Fibroblast of lung (primary cell): Measurements from ENCODE around the gene KRCC1. TPM values are rescaled to one million over a fixed set of nuclear protein-coding genes. Genes with fewer than 3 reads are reported as not detected.
"Not testable (repeated sequence)": the region's sequence is repeated elsewhere in the genome, so short reads cannot be mapped to it uniquely, and the experiment has no call there.

ENCODE experiments used
- DNase-seq, 2 donors: peaks; one replicate each; pipeline versions ENCODE4 v3.0.0 to v3.0.0-alpha.2; 2010; ENCODE audit warnings: low read depth in 2 of 2
- H2AFZ ChIP-seq: 2 replicates; pipeline ENCODE4 v1.5.1; 2012; ENCODE audit warnings: low read length, control low read depth, inconsistent platforms
- H3K27ac ChIP-seq: 2 replicates; pipeline ENCODE4 v1.5.1; 2011; ENCODE audit warnings: low read length, control low read depth; ENCODE audit not compliant: insufficient read depth
- H3K27me3 ChIP-seq: 2 replicates; pipeline ENCODE4 v1.5.1; 2011; ENCODE audit warnings: mild to moderate bottlenecking, low read length; ENCODE audit not compliant: control insufficient read depth, insufficient read depth
- H3K36me3 ChIP-seq: 2 replicates; pipeline ENCODE4 v1.5.1; 2011; ENCODE audit warnings: low read length; ENCODE audit not compliant: control insufficient read depth, insufficient read depth
- H3K4me1 ChIP-seq: 2 replicates; pipeline ENCODE4 v1.5.1; 2011; ENCODE audit warnings: low read length; ENCODE audit not compliant: control insufficient read depth, insufficient read depth; ENCODE audit errors: extremely low read depth
- H3K4me2 ChIP-seq: 2 replicates; pipeline ENCODE4 v1.5.1; 2011; ENCODE audit warnings: low read length, control low read depth; ENCODE audit not compliant: insufficient read depth; ENCODE audit errors: extremely low read depth
- H3K4me3 ChIP-seq, 4 experiments: fragments of 200-600 bp in 1 of 4; sonication (generic) in 1 of 4; replicated peaks in 1 of 4; 2 replicates each; pipeline ENCODE4 v1.5.1; 2011 to 2016; ENCODE audit warnings: low read length in 4 of 4, low read depth in 3 of 4, mild to moderate bottlenecking in 3 of 4, control low read depth in 2 of 4, inconsistent platforms in 1 of 4, mixed read lengths in 1 of 4; ENCODE audit not compliant: insufficient read depth in 1 of 4; ENCODE audit errors: control extremely low read depth in 1 of 4
- H3K79me2 ChIP-seq: 2 replicates; pipeline ENCODE4 v1.5.1; 2012; ENCODE audit warnings: mild to moderate bottlenecking, low read length, inconsistent platforms; ENCODE audit not compliant: control insufficient read depth, insufficient read depth
- H3K9ac ChIP-seq: 2 replicates; pipeline ENCODE4 v1.5.1; 2011; ENCODE audit warnings: mild to moderate bottlenecking, low read length, control low read depth; ENCODE audit not compliant: insufficient read depth
- H3K9me3 ChIP-seq: 2 replicates; pipeline ENCODE4 v1.5.1; 2012; ENCODE audit warnings: low read depth, low read length; ENCODE audit not compliant: control insufficient read depth, insufficient read depth
- H4K20me1 ChIP-seq: 2 replicates; pipeline ENCODE4 v1.5.1; 2011; ENCODE audit warnings: low read length; ENCODE audit not compliant: control insufficient read depth, insufficient read depth; ENCODE audit errors: extremely low read depth
- EZH2 ChIP-seq: IDR thresholded peaks from 2 replicates; pipeline ENCODE4 v1.5.1; 2012; ENCODE audit warnings: low read length, control low read depth, mild to moderate bottlenecking; ENCODE audit errors: missing control alignments
- polyA plus RNA-seq, 2 donors: library from polyadenylated mRNA; depleted of rRNA in 1 of 2; stranded (reverse) in 1 of 2; unstranded in 1 of 2; fragments of >200 nt; gene quantifications; 2 replicates each; pipeline ENCODE4 v1.2.1, GENCODE V29; 2011 to 2012; ENCODE audit warnings: missing spikeins in 1 of 2
- total RNA-seq: library from RNA; depleted of rRNA; stranded (reverse); fragments of >200 nt; gene quantifications from 2 replicates; pipeline ENCODE4 v1.2.1, GENCODE V29; 2014
- TF ChIP-seq, protein P1 (sequence below), 2 donors: IDR thresholded peaks in 1 of 2; conservative IDR thresholded peaks in 1 of 2; 1 replicate in 1 of 2; 2 replicates in 1 of 2; pipeline ENCODE4 v1.5.1; 2011 to 2012; ENCODE audit warnings: low read length in 2 of 2, control low read depth in 1 of 2, inconsistent platforms in 1 of 2, low read depth in 1 of 2, mild to moderate bottlenecking in 1 of 2

The KRCC1 gene
- total and polyA plus RNA-seq, 2 donors (not counting 1 experiment from before 2014, with no cell fraction given): 39.3 to 44.4 TPM

DNA sequence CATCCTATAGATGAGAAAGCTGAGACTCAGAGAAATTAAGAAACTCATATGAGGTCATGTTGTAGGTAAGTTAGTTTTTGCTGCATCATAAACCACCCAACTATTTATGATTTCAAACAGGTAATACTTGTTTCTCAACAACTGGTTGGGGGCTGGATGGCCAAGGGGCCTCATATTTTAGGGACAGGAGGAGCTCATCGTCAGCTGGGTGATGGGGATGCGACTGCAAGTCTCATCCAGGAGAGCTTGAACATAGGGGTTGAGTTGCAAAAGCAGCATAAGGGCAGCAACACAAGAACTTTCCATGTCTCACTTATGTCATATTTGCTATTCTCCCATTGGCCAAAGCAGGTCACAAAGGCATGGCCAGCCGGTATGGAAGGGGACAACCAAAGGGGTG, 35.6 kb downstream of the KRCC1 start:
- Histone ChIP-seq H3K4me3 (no peak overlapping the region), H3K79me2 (no peaks in the 10 kb centered on the region), H3K9me3 (no peaks in the 10 kb centered on the region), H2AFZ (no peak overlapping the region), H4K20me1 (no peaks in the 10 kb centered on the region), H3K36me3 (no peaks in the 10 kb centered on the region), H3K4me2 (no peak overlapping the region), H3K4me1 (no peaks in the 10 kb centered on the region), H3K27ac (no peak overlapping the region), H3K27me3 (no peaks in the 10 kb centered on the region), H3K9ac (no peak overlapping the region)
- TF ChIP-seq, protein P1, sequence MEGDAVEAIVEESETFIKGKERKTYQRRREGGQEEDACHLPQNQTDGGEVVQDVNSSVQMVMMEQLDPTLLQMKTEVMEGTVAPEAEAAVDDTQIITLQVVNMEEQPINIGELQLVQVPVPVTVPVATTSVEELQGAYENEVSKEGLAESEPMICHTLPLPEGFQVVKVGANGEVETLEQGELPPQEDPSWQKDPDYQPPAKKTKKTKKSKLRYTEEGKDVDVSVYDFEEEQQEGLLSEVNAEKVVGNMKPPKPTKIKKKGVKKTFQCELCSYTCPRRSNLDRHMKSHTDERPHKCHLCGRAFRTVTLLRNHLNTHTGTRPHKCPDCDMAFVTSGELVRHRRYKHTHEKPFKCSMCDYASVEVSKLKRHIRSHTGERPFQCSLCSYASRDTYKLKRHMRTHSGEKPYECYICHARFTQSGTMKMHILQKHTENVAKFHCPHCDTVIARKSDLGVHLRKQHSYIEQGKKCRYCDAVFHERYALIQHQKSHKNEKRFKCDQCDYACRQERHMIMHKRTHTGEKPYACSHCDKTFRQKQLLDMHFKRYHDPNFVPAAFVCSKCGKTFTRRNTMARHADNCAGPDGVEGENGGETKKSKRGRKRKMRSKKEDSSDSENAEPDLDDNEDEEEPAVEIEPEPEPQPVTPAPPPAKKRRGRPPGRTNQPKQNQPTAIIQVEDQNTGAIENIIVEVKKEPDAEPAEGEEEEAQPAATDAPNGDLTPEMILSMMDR (conservative IDR thresholded peaks at IDR 0.05 in 1 of 2, IDR thresholded peaks at IDR 0.05 in 1 of 2; ENCODE audit: low read depth in 1 of 2, low read length in 2 of 2): no peak
- no peak for TF ChIP-seq EZH2
- no peak for DNase-seq

DNA sequence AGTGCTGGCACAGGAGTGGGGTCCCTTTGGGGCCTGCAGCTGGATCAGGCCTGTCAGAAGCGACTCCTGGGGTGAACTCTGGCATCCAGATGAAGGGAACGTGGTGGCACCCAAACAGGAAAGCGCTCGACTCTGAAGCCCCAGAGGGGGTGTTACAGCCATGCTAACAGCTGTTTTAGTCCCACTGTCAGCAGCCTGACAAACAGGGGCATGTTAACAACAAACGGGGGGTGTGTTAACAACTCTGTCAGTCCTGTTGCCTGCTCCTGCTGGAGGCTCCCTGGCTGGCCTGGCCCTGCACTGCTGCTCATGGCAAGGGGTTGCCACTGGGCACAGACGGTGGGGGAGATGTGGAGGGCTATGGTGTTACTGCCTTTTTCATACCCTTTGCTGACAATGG, 36.7 kb downstream of the KRCC1 start:
- Histone ChIP-seq H3K9ac (no peak overlapping the region), H4K20me1 (no peaks in the 10 kb centered on the region), H3K4me1 (no peaks in the 10 kb centered on the region), H3K79me2 (no peaks in the 10 kb centered on the region), H3K27me3 (no peaks in the 10 kb centered on the region), H2AFZ (no peak overlapping the region), H3K4me2 (no peak overlapping the region), H3K9me3 (no peaks in the 10 kb centered on the region), H3K36me3 (no peaks in the 10 kb centered on the region), H3K4me3 (no peak overlapping the region), H3K27ac (no peak overlapping the region)
- DNase-seq: no peak
- no peak for TF ChIP-seq EZH2
- TF ChIP-seq, protein P1 (conservative IDR thresholded peaks at IDR 0.05 in 1 of 2, IDR thresholded peaks at IDR 0.05 in 1 of 2; ENCODE audit: low read depth in 1 of 2, low read length in 2 of 2): no peak

DNA sequence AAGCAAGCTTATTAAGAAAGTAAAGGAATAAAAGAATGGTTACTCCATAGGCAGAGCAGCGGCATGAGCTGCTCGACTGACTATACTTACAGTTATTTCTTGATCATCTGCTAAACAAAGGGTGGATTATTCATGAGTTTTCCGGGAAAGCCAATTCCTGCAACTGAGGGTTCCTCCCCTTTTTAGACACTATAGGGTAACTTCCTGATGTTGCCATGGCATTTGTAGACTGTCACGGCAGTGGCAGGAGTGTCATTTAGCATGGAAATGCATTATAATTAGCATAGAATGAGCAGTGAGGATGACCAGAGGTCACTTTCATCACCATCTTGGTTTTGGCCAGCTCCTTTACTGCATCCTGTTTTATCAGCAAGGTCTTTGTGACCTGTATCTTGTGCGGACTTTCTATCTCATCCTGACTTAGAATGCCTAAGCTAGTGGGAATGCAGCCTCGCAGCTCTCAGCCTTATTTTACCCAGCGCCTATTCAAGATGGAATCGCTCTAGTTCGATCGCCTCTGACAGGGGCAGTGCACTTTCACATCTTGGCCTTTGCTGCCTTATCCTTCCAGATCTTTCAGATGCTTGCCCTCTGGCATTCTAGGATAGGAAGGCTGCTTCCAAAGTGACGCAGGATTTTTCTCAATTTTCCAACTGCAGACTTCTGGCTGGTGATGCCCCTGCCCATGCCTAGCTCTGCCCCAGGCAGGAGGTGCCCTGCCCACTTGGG, 37.3 kb downstream of the KRCC1 start:
- H3K27ac ChIP-seq, H3K4me3 ChIP-seq, H3K9me3 ChIP-seq, H2AFZ ChIP-seq, H3K27me3 ChIP-seq, H4K20me1 ChIP-seq, H3K9ac ChIP-seq, H3K4me1 ChIP-seq, H3K36me3 ChIP-seq, H3K79me2 ChIP-seq, H3K4me2 ChIP-seq: not testable (repeated sequence)
- DNase-seq: peak in 1 of 2 donors; percentile 39

DNA sequence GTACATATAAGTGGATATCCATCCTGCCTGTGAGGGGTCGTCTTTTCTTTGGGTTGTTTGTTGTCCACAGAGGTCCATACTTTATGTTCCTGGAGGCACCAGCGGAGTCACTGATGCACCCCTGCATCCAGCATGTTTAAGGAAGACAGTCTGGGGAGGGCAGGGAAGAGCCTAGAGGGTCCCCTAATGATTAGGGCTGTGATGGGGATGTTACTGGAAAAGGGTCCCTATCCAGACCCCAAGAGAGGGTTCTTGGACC, 37.9 kb downstream of the KRCC1 start:
- not testable (repeated sequence) for H3K9ac ChIP-seq, H3K27me3 ChIP-seq, H3K27ac ChIP-seq

More for the DNA sequence above, 37.9 kb downstream of the KRCC1 start:
- not testable (repeated sequence) for H3K36me3 ChIP-seq, H3K4me1 ChIP-seq, H3K4me2 ChIP-seq, H3K9me3 ChIP-seq, H2AFZ ChIP-seq, H3K79me2 ChIP-seq, DNase-seq, H3K4me3 ChIP-seq, H4K20me1 ChIP-seq
